ENCODE results near the gene SPTB. TPM values are rescaled to one million over a fixed set of nuclear protein-coding genes. Genes with fewer than 3 reads are reported as not detected.

SPTB gene
- total RNA-seq, 1 experiment from 2014 or later, result 2.3 TPM

DNA sequence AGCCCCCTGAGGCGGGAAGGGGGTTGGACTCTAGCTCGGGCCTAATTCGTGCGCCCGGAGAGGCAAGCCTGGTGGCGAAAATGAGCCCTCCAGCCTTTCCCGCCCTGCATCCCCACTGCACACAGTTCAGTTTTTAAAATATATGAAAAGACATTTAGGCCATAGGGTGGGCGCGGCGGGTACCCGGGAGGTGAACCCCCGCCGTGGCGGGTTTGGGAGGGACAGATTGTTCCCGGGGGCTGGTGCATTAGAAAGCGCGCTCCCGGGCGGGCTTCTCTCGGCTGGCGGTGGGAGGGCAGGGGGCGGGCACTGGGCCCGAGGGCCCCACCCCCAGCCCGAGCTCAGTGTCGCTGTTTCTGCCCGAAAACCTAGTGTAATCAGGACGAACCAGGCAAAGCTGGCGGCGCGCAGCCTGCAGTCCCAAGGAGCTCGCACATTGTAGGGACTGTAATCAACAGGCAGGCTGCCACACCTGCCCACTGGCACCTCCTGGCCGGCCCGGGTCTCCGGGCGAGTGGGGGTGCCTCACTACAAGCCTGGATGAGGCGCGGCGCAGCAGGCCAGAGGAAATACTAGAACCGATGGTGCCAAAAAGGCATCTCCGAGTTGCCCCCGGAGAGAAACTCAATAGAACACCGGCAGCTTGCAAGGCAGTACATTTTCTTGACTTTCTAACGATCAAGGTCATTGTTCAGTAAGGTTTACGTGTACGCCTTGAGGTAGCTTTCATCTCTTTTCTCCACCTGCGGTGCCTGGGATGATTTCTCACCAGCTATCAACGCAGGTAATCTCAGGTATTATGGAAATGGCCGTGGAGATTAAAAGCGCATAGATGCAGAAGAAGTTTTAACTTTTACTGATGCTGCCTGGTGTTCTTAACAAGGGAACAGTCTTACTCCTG lies 764 bp upstream of the SPTB start:
- no peaks in the 10 kb centered on the region for H3K79me2 ChIP-seq (ENCODE audit: insufficient read depth, low read length)
- H2AK5ac ChIP-seq (ENCODE audit: insufficient read length, low read length), result no peak overlapping the region
- no peak overlapping the region for H3K56ac ChIP-seq (ENCODE audit: insufficient read length, low read depth, low read length)
- peaks cover 14% of the 10 kb centered on the region; the same call in 1 of the 2 replicates for H3K27me3 ChIP-seq (ENCODE audit: insufficient read depth, low read length)
- H2BK12ac ChIP-seq (ENCODE audit: insufficient read length, low read depth, low read length), result no peak overlapping the region
- no peak overlapping the region for H2BK120ac ChIP-seq (ENCODE audit: low read depth, low read length, poor library complexity, severe bottlenecking)
- no peak overlapping the region for H2BK20ac ChIP-seq (ENCODE audit: low read depth, low read length, poor library complexity, severe bottlenecking)
- H3K9me3 Mint-ChIP-seq, result no peaks in the 10 kb centered on the region
- no peak overlapping the region for H3T11ph ChIP-seq (ENCODE audit: low read length)
- DNase-seq, result peak; percentile 80
- H2BK15ac ChIP-seq (ENCODE audit: low read depth, low read length), result no peak overlapping the region
- no peaks in the 10 kb centered on the region for H4K20me1 ChIP-seq (ENCODE audit: control insufficient read depth, insufficient read depth, insufficient read length)
- H3K4me1 ChIP-seq (ENCODE audit: insufficient read depth, low read length), result no peaks in the 10 kb centered on the region
- no peak overlapping the region for H3K4ac ChIP-seq (ENCODE audit: low read depth, low read length)
- H3K9ac ChIP-seq (ENCODE audit: extremely low read depth, insufficient read length, low read length), result peak overlapping the region; percentile 25
- peaks cover 16 to 17% of the 10 kb centered on the region in 2 experiments for H3K4me1 Mint-ChIP-seq
- H3K27ac Mint-ChIP-seq, result peak overlapping the region in 1 of 3 experiments; percentile 85; a peak in 2 of 7 replicates
- no peak overlapping the region for H3K27ac ChIP-seq (ENCODE audit: insufficient read length, low read depth, low read length)
- TF ChIP-seq, protein P1, sequence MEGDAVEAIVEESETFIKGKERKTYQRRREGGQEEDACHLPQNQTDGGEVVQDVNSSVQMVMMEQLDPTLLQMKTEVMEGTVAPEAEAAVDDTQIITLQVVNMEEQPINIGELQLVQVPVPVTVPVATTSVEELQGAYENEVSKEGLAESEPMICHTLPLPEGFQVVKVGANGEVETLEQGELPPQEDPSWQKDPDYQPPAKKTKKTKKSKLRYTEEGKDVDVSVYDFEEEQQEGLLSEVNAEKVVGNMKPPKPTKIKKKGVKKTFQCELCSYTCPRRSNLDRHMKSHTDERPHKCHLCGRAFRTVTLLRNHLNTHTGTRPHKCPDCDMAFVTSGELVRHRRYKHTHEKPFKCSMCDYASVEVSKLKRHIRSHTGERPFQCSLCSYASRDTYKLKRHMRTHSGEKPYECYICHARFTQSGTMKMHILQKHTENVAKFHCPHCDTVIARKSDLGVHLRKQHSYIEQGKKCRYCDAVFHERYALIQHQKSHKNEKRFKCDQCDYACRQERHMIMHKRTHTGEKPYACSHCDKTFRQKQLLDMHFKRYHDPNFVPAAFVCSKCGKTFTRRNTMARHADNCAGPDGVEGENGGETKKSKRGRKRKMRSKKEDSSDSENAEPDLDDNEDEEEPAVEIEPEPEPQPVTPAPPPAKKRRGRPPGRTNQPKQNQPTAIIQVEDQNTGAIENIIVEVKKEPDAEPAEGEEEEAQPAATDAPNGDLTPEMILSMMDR (conservative IDR thresholded peaks at IDR 0.05), result peak; percentile 15; the same call in 1 of the 3 replicates
- no peak overlapping the region for H3K23ac ChIP-seq (ENCODE audit: insufficient read length, low read depth, low read length)
- no peak overlapping the region for H4K8ac ChIP-seq (replicated peaks; ENCODE audit: insufficient read length, low read depth, low read length)
- H3K27me3 Mint-ChIP-seq (ENCODE audit: low read depth), result peaks cover 86% of the 10 kb centered on the region
- no peak overlapping the region for H2AFZ ChIP-seq (ENCODE audit: low read length)
- H4K91ac ChIP-seq (ENCODE audit: insufficient read length, low read depth, low read length), result no peak overlapping the region
- peak overlapping the region; percentile 79 to 90 for H3K4me3 Mint-ChIP-seq
- H3K79me1 ChIP-seq (ENCODE audit: insufficient read depth, low read depth, low read length, poor library complexity, severe bottlenecking), result no peaks in the 10 kb centered on the region
- peaks cover 6% of the 10 kb centered on the region for H3K23me2 ChIP-seq (ENCODE audit: insufficient read length, low read depth, low read length, poor library complexity, severe bottlenecking)
- H3K36me3 Mint-ChIP-seq (ENCODE audit: insufficient read depth in 1 of 3, low read depth in 3 of 3), result no peaks in the 10 kb centered on the region
- H3K4me2 ChIP-seq (ENCODE audit: insufficient read depth, insufficient read length, low read length), result peak overlapping the region; percentile 76
- WGBS (ENCODE audit: extremely low coverage, insufficient read length, low lambda C conversion rate), result no CpG with 5 or more reads among the region's 49 CpGs
- H2BK5ac ChIP-seq (ENCODE audit: insufficient read length, low read length), result no peak overlapping the region
- H4K5ac ChIP-seq (ENCODE audit: insufficient read length, low read depth, low read length), result no peak overlapping the region
- H3K18ac ChIP-seq (ENCODE audit: insufficient read length, low read depth, low read length), result no peak overlapping the region
- H3K9me3 ChIP-seq (ENCODE audit: control insufficient read depth, low read depth, low read length), result no peaks in the 10 kb centered on the region
- H3K14ac ChIP-seq (ENCODE audit: insufficient read depth, low read length), result no peak overlapping the region; the same call in 1 of the 2 replicates
